Measurements from ENCODE around the gene PRF1.

Gene PRF1

GRCh38 chr10:70578371-70578947, 24.1 kb downstream of the PRF1 start:
- DNase-seq (ENCODE audit: low spot score): peak; percentile 93
- FAIRE-seq: no peak

- no peak for FAIRE-seq
- DNase-seq (ENCODE audit: low spot score): no peak
Measured at GRCh38 chr10:70576803-70577517, 25.6 kb downstream of the PRF1 start.

GRCh38 chr10:70575874-70576802, 26.4 kb downstream of the PRF1 start:
- DNase-seq (ENCODE audit: low spot score) (peak; percentile 89), FAIRE-seq (peak; percentile 65)

GRCh38 chr10:70575486-70575873, 27.1 kb downstream of the PRF1 start:
- FAIRE-seq: no peak
- peak; percentile 64 for DNase-seq (ENCODE audit: low spot score)

GRCh38 chr10:70573599-70574506, 28.7 kb downstream of the PRF1 start:
- FAIRE-seq: no peak

GRCh38 chr10:70571636-70572439, 30.7 kb downstream of the PRF1 start:
- FAIRE-seq: peak; percentile 81
- no peak for DNase-seq (ENCODE audit: low spot score)

More at GRCh38 chr10:70573599-70574506, 28.7 kb downstream of the PRF1 start:
- no peak for DNase-seq (ENCODE audit: low spot score)

- DNase-seq (ENCODE audit: low spot score) (no peak), FAIRE-seq (no peak)
Measured at GRCh38 chr10:70571236-70571635, 31.3 kb downstream of the PRF1 start.

GRCh38 chr10:70568781-70569495, 33.6 kb downstream of the PRF1 start:
- no peak for DNase-seq (ENCODE audit: low spot score)
- FAIRE-seq: no peak

GRCh38 chr10:70568113-70568512, 34.4 kb downstream of the PRF1 start:
- no peak for DNase-seq (ENCODE audit: low spot score)
- no peak for FAIRE-seq

GRCh38 chr10:70567603-70568002, 34.9 kb downstream of the PRF1 start:
- no peak for FAIRE-seq
- no peak for DNase-seq (ENCODE audit: low spot score)

- FAIRE-seq (no peak), DNase-seq (ENCODE audit: low spot score) (no peak)
Measured at GRCh38 chr10:70566515-70567290, 35.8 kb downstream of the PRF1 start.

- FAIRE-seq: no peak
- DNase-seq (ENCODE audit: low spot score): no peak
Measured at GRCh38 chr10:70565556-70566514, 36.7 kb downstream of the PRF1 start.

- DNase-seq (ENCODE audit: low spot score) (no peak), FAIRE-seq (peak; percentile 72)
Measured at GRCh38 chr10:70564901-70565351, 37.6 kb downstream of the PRF1 start.

GRCh38 chr10:70564113-70564725, 38.3 kb downstream of the PRF1 start:
- FAIRE-seq (peak; percentile 66), DNase-seq (ENCODE audit: low spot score) (no peak)

- DNase-seq (ENCODE audit: low spot score): no peak
- no peak for FAIRE-seq
Measured at GRCh38 chr10:70563230-70563629, 39.3 kb downstream of the PRF1 start.

- FAIRE-seq (peak; percentile 20), DNase-seq (ENCODE audit: low spot score) (no peak)
Measured at GRCh38 chr10:70562036-70562755, 40.3 kb downstream of the PRF1 start.
